K562 (cell line): ENCODE measurements around the gene TMEM69. TPM values are rescaled to one million over a fixed set of nuclear protein-coding genes. Genes with fewer than 3 reads are reported as not detected.

Experiments
- AFF1 ChIP-seq, 2 experiments: fragments of 450-650 bp; IDR thresholded peaks; 2 replicates each; pipeline ENCODE4 v1.6.1; 2018; ENCODE audit warnings: mild to moderate bottlenecking in 2 of 2, low read depth in 1 of 2; ENCODE audit not compliant: partially characterized antibody in 2 of 2
- BDP1 ChIP-seq: IDR thresholded peaks from 3 replicates; pipeline ENCODE4 v1.6.1; 2011; ENCODE audit not compliant: insufficient read length, insufficient read depth
- CREB1 ChIP-seq, 2 experiments: sonication (generic) in 1 of 2; formaldehyde crosslinking in 1 of 2; IDR thresholded peaks; 2 replicates each; pipeline versions ENCODE4 v1.6.1 to v1.8.0; 2012 to 2022; ENCODE audit warnings: inconsistent platforms in 1 of 2, mild to moderate bottlenecking in 1 of 2, missing genetic modification reagents in 1 of 2, moderate library complexity in 1 of 2
- E2F3 ChIP-seq: fragments of 250-450 bp; sonication (Bioruptor Pico); IDR thresholded peaks from 2 replicates; pipeline ENCODE4 v1.4.0; 2020; ENCODE audit warnings: mild to moderate bottlenecking
- ETS2 ChIP-seq: IDR thresholded peaks from 2 replicates; pipeline ENCODE4 v1.6.1; 2016; ENCODE audit warnings: borderline replicate concordance, missing genetic modification characterization, mild to moderate bottlenecking, moderate library complexity, missing compliant biosample characterization; ENCODE audit not compliant: poor library complexity, severe bottlenecking
- HDAC1 ChIP-seq, 2 experiments: fragments of 450-650 bp; IDR thresholded peaks; 2 replicates each; pipeline ENCODE4 v1.6.1; 2016 to 2017; ENCODE audit warnings: inconsistent platforms in 1 of 2, mild to moderate bottlenecking in 1 of 2, moderate library complexity in 1 of 2
- MIER1 ChIP-seq: fragments of 450-650 bp; IDR thresholded peaks from 2 replicates; pipeline ENCODE4 v1.6.1; 2016; ENCODE audit warnings: antibody characterized with exemption, mild to moderate bottlenecking, low read depth
- NFATC3 ChIP-seq: fragments of 450-650 bp; IDR thresholded peaks from 2 replicates; pipeline ENCODE4 v1.6.1; 2017; ENCODE audit warnings: mild to moderate bottlenecking
- NFXL1 ChIP-seq: fragments of 450-650 bp; formaldehyde crosslinking; IDR thresholded peaks from 2 replicates; pipeline ENCODE4 v1.4.0; 2021; ENCODE audit warnings: mild to moderate bottlenecking
- PHF8 ChIP-seq: fragments of 200-600 bp; sonication (generic); IDR thresholded peaks from 2 replicates; pipeline ENCODE4 v1.6.1; 2012; ENCODE audit warnings: mixed run types, mild to moderate bottlenecking, inconsistent platforms, low read length, moderate library complexity, borderline replicate concordance
- RBM22 ChIP-seq: fragments of 200-400 bp; formaldehyde crosslinking; IDR thresholded peaks from 2 replicates; pipeline ENCODE4 v1.6.1; 2018; ENCODE audit warnings: low read length, low read depth; ENCODE audit not compliant: poor library complexity, severe bottlenecking
- RREB1 ChIP-seq: fragments of 250-450 bp; sonication (Bioruptor Pico); IDR thresholded peaks from 2 replicates; pipeline ENCODE4 v1.4.0; 2020
- RUNX1 ChIP-seq: sonication (generic); IDR thresholded peaks from 2 replicates; pipeline ENCODE4 v1.6.1; 2016; ENCODE audit warnings: antibody characterized with exemption, low read depth
- SRF ChIP-seq, 2 experiments: fragments of 250-450, 450-650 bp in 1 of 2; sonication (Bioruptor Pico) in 1 of 2; sonication (generic) in 1 of 2; formaldehyde crosslinking; IDR thresholded peaks; 2 replicates each; pipeline versions ENCODE4 v1.5.0 to v1.5.1; 2020 to 2022; ENCODE audit warnings: mild to moderate bottlenecking in 1 of 2, missing genetic modification reagents in 1 of 2
- ZNF175 ChIP-seq: fragments of 200-800 bp; sonication (Bioruptor generic); IDR thresholded peaks from 2 replicates; pipeline ENCODE4 v1.6.1; 2016; ENCODE audit warnings: low read depth, mild to moderate bottlenecking, missing genetic modification characterization, missing compliant biosample characterization
- ZNF282 ChIP-seq: sonication (generic); formaldehyde crosslinking; IDR thresholded peaks from 2 replicates; pipeline ENCODE4 v1.8.1; 2023; ENCODE audit warnings: missing genetic modification reagents
- polyA plus RNA-seq, 8 experiments: library from polyadenylated mRNA; depleted of rRNA in 4 of 8; stranded (reverse) in 5 of 8; unstranded in 3 of 8; fragments of >200 nt; fragmentation: Nextera tagmentation in 2 of 8; fragmentation: Illumina TruSeq in 1 of 8; extraction: Ambion mirVana in 2 of 8; extraction: Trizol in 1 of 8; gene quantifications; 2 replicates each; pipeline versions ENCODE4 v1.2.1 to v1.2.3, GENCODE V29; 2011 to 2014; ENCODE audit warnings: inconsistent platforms in 1 of 8, missing spikeins in 1 of 8
- total RNA-seq, 7 experiments: library from RNA; depleted of rRNA in 6 of 7; stranded (reverse); fragments of >200 nt in 6 of 7; fragmentation: Illumina TruSeq in 2 of 7; extraction: Trizol in 2 of 7; gene quantifications; 2 replicates each; pipeline versions ENCODE4 v1.2.1 to v1.2.3, GENCODE V29; 2011 to 2021; ENCODE audit warnings: low replicate concordance in 1 of 7

TMEM69 gene
- total and polyA plus RNA-seq, 9 of the 15 experiments (the other 6 are each of a cell fraction or from before 2014, with no cell fraction given): 47.3 to 248 (median 103) TPM

- TF ChIP-seq ZNF282 (CRISPR knock-in tag) (no peak), HDAC1 (IDR thresholded peaks at IDR 0.05) (peak in 1 of 2 experiments; percentile 72; a peak in 2 of 4 replicates), SRF (CRISPR knock-in tag; IDR thresholded peaks at IDR 0.05) (peak; percentile 15 to 65; a peak in 2 of 4 replicates), NFXL1 (CRISPR knock-in tag) (peak; percentile 72; the same call in 1 of the 2 replicates), BDP1 (no peak), NFATC3 (no peak), PHF8 (peak; percentile 90), ETS2 (no peak), MIER1 (no peak), AFF1 (IDR thresholded peaks at IDR 0.05; ENCODE audit: low read depth in 1 of 2, partially characterized antibody in 2 of 2) (no peak), RREB1 (CRISPR knock-in tag) (no peak), ZNF175 (no peak), CREB1 (IDR thresholded peaks at IDR 0.05) (no peak; the same call in 1 of the 2 replicates), CREB1 (CRISPR knock-in tag; IDR thresholded peaks at IDR 0.05) (no peak), E2F3 (CRISPR knock-in tag) (peak; percentile 28; the same call in 1 of the 2 replicates), RBM22 (no peak), RUNX1 (no peak; the same call in 1 of the 2 replicates)
Observed at GRCh38 chr1:45686288-45687013, 1.5 kb upstream of the TMEM69 start, which contains the start of gene GPBP1L1 (continued).
